HepG2 (cell line): ENCODE measurements around the gene BTBD1. TPM values are rescaled to one million over a fixed set of nuclear protein-coding genes. Genes with fewer than 3 reads are reported as not detected.

ENCODE experiments used
- ATF1 ChIP-seq: IDR thresholded peaks from 2 replicates; pipeline ENCODE4 v1.6.1; 2016; ENCODE audit warnings: mild to moderate bottlenecking, control low read depth
- ELF1 ChIP-seq: sonication (generic); formaldehyde crosslinking; IDR thresholded peaks from 2 replicates; pipeline ENCODE4 v1.4.0; 2020; ENCODE audit warnings: missing genetic modification reagents
- GATAD1 ChIP-seq: IDR thresholded peaks from 2 replicates; pipeline ENCODE4 v1.6.1; 2016; ENCODE audit warnings: missing genetic modification reagents, missing compliant biosample characterization
- HOXA3 ChIP-seq: sonication (generic); formaldehyde crosslinking; IDR thresholded peaks from 2 replicates; pipeline ENCODE4 v1.5.0; 2020; ENCODE audit warnings: missing genetic modification reagents
- HOXA9 ChIP-seq: sonication (generic); formaldehyde crosslinking; IDR thresholded peaks from 2 replicates; pipeline ENCODE4 v1.8.1; 2022; ENCODE audit warnings: missing genetic modification reagents, mild to moderate bottlenecking, moderate library complexity, borderline replicate concordance
- KLF12 ChIP-seq: sonication (generic); formaldehyde crosslinking; IDR thresholded peaks from 2 replicates; pipeline ENCODE4 v1.4.0; 2020; ENCODE audit warnings: missing genetic modification reagents, borderline replicate concordance
- KLF9 ChIP-seq: IDR thresholded peaks from 2 replicates; pipeline ENCODE4 v1.6.1; 2016; ENCODE audit warnings: low read depth
- MAFK ChIP-seq, 2 experiments: IDR thresholded peaks in 1 of 2; conservative IDR thresholded peaks in 1 of 2; 2 replicates each; pipeline ENCODE4 v1.6.1; 2011; ENCODE audit warnings: improper control_type of control experiment in 2 of 2, low read length in 2 of 2
- MTF2 ChIP-seq: sonication (generic); formaldehyde crosslinking; IDR thresholded peaks from 2 replicates; pipeline ENCODE4 v1.5.0; 2020; ENCODE audit warnings: missing genetic modification reagents, borderline replicate concordance
- PHF8 ChIP-seq: sonication (generic); formaldehyde crosslinking; IDR thresholded peaks from 2 replicates; pipeline ENCODE4 v1.5.0; 2020; ENCODE audit warnings: missing genetic modification reagents
- RBAK ChIP-seq: sonication (generic); formaldehyde crosslinking; IDR thresholded peaks from 2 replicates; pipeline ENCODE4 v1.5.1; 2020; ENCODE audit warnings: mild to moderate bottlenecking, missing genetic modification reagents
- SALL1 ChIP-seq: sonication (generic); formaldehyde crosslinking; IDR thresholded peaks from 2 replicates; pipeline ENCODE4 v1.8.0; 2022; ENCODE audit warnings: mild to moderate bottlenecking, missing genetic modification reagents
- TFDP2 ChIP-seq: sonication (generic); formaldehyde crosslinking; IDR thresholded peaks from 2 replicates; pipeline ENCODE4 v1.4.0; 2020; ENCODE audit warnings: missing genetic modification reagents
- ZBTB33 ChIP-seq: sonication (generic); formaldehyde crosslinking; IDR thresholded peaks from 2 replicates; pipeline ENCODE4 v1.4.0; 2020; ENCODE audit warnings: missing genetic modification reagents
- ZFP1 ChIP-seq: IDR thresholded peaks from 2 replicates; pipeline ENCODE4 v1.6.1; 2016
- ZFP37 ChIP-seq: sonication (generic); formaldehyde crosslinking; IDR thresholded peaks from 2 replicates; pipeline ENCODE4 v1.4.0; 2020; ENCODE audit warnings: missing genetic modification reagents, borderline replicate concordance
- ZFY ChIP-seq: sonication (generic); formaldehyde crosslinking; IDR thresholded peaks from 2 replicates; pipeline ENCODE4 v1.4.0; 2020; ENCODE audit warnings: missing genetic modification reagents
- ZNF143 ChIP-seq: sonication (generic); formaldehyde crosslinking; IDR thresholded peaks from 2 replicates; pipeline ENCODE4 v1.4.0; 2020; ENCODE audit warnings: missing genetic modification reagents
- ZNF367 ChIP-seq: sonication (generic); formaldehyde crosslinking; IDR thresholded peaks from 2 replicates; pipeline ENCODE4 v1.4.0; 2020; ENCODE audit warnings: missing genetic modification reagents, borderline replicate concordance
- ZNF484 ChIP-seq: sonication (generic); formaldehyde crosslinking; IDR thresholded peaks from 2 replicates; pipeline ENCODE4 v1.5.1; 2020; ENCODE audit warnings: mild to moderate bottlenecking, low read depth, missing genetic modification reagents, borderline replicate concordance
- ZNF614 ChIP-seq: IDR thresholded peaks from 2 replicates; pipeline ENCODE4 v1.6.1; 2018; ENCODE audit warnings: missing biosample characterization, missing genetic modification reagents, inconsistent platforms, borderline replicate concordance
- ZNF619 ChIP-seq: sonication (generic); formaldehyde crosslinking; IDR thresholded peaks from 2 replicates; pipeline ENCODE4 v1.4.0; 2020; ENCODE audit warnings: mild to moderate bottlenecking, missing genetic modification reagents
- polyA plus RNA-seq, 8 experiments: library from polyadenylated mRNA; depleted of rRNA in 3 of 8; stranded (reverse) in 7 of 8; unstranded in 1 of 8; fragments of >200 nt; fragmentation: Illumina TruSeq in 4 of 8; extraction: Trizol in 4 of 8; gene quantifications; 2 replicates each; pipeline versions ENCODE4 v1.2.1 to v1.2.3, GENCODE V29; 2011 to 2016; ENCODE audit warnings: low read depth in 4 of 8, missing spikeins in 1 of 8, mixed read lengths in 1 of 8; ENCODE audit not compliant: insufficient read depth in 1 of 8
- total RNA-seq, 5 experiments: library from RNA; depleted of rRNA; stranded (reverse); fragments of >200 nt; fragmentation: Illumina TruSeq; extraction: Trizol; gene quantifications; 2 replicates each; pipeline ENCODE4 v1.2.3, GENCODE V29; 2016; ENCODE audit warnings: low read depth in 1 of 5
- TF ChIP-seq, protein P1 (sequence below): sonication (generic); formaldehyde crosslinking; IDR thresholded peaks from 2 replicates; pipeline ENCODE4 v1.5.0; 2020; ENCODE audit warnings: mild to moderate bottlenecking, missing genetic modification reagents

The BTBD1 gene
- total and polyA plus RNA-seq, 2 of the 13 experiments (the other 11 are each of a cell fraction or from before 2014, with no cell fraction given), result 32.1 to 53.9 TPM

DNA sequence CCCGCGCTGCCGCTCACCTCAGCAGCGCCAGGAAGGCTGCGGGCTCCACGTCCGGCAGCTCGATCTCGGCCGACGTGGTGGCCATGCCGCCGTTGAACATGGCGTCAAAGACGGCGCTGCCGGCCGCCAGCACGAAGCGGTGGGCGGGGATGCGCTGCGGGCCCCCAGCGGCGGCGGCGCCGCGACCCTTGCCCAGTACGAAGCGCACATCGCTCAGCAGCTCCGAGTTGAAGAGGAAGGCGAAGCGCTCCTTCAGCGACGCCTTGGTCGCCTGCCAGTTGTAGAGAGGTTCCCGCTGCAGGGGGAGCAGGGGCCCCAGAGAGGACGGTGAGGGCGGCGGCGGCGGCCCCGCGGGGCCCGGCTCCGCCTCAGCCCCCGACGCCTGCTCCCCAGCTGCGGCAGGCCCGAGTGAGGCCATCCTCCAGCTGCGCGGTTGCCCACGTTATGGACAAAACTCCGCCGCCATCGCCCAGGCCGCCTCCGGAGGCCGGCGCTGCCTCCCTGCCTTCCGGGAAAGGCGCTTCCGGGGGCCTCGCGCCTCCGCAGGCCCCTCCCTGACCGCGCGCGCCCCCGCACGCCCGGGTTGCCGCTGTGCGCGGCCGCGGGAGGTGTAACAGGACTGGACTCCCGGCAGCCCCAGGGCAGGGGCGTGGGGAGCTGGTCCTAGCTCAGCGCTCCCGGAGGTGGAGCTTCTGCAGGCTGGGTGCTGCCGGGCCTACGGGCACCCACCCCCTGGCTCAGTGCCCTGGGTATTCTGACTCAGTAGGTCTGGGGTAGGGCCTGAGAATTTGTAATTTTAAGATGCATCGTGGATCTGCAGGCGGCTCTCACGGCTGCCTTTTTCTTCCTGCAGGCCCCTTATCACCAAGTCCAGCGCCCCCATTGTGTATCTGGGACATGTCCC lies at the start of gene BTBD1 (continued):
- no peak for TF ChIP-seq ZBTB33 (CRISPR knock-in tag)
- 0 out of 2 replicates have a peak, but pooled peaks have one; percentile 26 for TF ChIP-seq ZNF614 (CRISPR knock-in tag)
- TF ChIP-seq ZNF367, result no peak
- 0 out of 2 replicates have a peak, but pooled peaks have one; percentile 33 for TF ChIP-seq MTF2
- TF ChIP-seq TFDP2, result peak; percentile 78
- TF ChIP-seq ZFY, result peak; percentile 95
- peak; percentile 83 for TF ChIP-seq ZNF143 (CRISPR knock-in tag)
- TF ChIP-seq SALL1 (CRISPR knock-in tag), result peak; percentile 88
- no peak for TF ChIP-seq ZNF484
- no peak for TF ChIP-seq ZFP1 (CRISPR knock-in tag)
- peak; percentile 69; the same call in 1 of the 2 replicates for TF ChIP-seq ELF1 (CRISPR knock-in tag)
- peak; percentile 86 for TF ChIP-seq HOXA3 (CRISPR knock-in tag)
- TF ChIP-seq ZNF619 (CRISPR knock-in tag), result 0 out of 2 replicates have a peak, but pooled peaks have one; percentile 24
- no peak for TF ChIP-seq RBAK
- peak; percentile 49; the same call in 1 of the 2 replicates for TF ChIP-seq HOXA9 (CRISPR knock-in tag)
- TF ChIP-seq MAFK (conservative IDR thresholded peaks at IDR 0.05 in 1 of 2, IDR thresholded peaks at IDR 0.05 in 1 of 2; ENCODE audit: low read length in 2 of 2), result no peak
- peak; percentile 77; the same call in 1 of the 2 replicates for TF ChIP-seq KLF12 (CRISPR knock-in tag)
- peak; percentile 73 for TF ChIP-seq PHF8 (CRISPR knock-in tag)
- no peak for TF ChIP-seq ZFP37
- TF ChIP-seq GATAD1 (CRISPR knock-in tag), result peak; percentile 49
- TF ChIP-seq, protein P1, sequence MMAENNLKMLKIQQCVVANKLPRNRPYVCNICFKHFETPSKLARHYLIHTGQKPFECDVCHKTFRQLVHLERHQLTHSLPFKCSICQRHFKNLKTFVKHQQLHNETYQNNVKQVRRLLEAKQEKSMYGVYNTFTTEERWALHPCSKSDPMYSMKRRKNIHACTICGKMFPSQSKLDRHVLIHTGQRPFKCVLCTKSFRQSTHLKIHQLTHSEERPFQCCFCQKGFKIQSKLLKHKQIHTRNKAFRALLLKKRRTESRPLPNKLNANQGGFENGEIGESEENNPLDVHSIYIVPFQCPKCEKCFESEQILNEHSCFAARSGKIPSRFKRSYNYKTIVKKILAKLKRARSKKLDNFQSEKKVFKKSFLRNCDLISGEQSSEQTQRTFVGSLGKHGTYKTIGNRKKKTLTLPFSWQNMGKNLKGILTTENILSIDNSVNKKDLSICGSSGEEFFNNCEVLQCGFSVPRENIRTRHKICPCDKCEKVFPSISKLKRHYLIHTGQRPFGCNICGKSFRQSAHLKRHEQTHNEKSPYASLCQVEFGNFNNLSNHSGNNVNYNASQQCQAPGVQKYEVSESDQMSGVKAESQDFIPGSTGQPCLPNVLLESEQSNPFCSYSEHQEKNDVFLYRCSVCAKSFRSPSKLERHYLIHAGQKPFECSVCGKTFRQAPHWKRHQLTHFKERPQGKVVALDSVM (CRISPR knock-in tag), result peak; percentile 90
- TF ChIP-seq KLF9 (CRISPR knock-in tag), result no peak
- TF ChIP-seq ATF1 (CRISPR knock-in tag), result no peak
